Measurements from ENCODE around the gene EHF.

EHF gene

GRCh38 chr11:34614344-34615104 lies 6.4 kb upstream of the EHF start:
- Histone ChIP-seq H3K36me3 (ENCODE audit: insufficient read depth, low read length) (no peaks in the 10 kb centered on the region), H3K27ac (no peak overlapping the region), H3K4me3 (no peak overlapping the region), H3K9me3 (ENCODE audit: low read depth, low read length) (no peaks in the 10 kb centered on the region), H3K9ac (ENCODE audit: insufficient read length) (no peak overlapping the region)
- DNase-seq (ENCODE audit: low read depth, low spot score), result no peak
- no peak for TF ChIP-seq POLR2AphosphoS5 (IDR thresholded peaks at IDR 0.05; ENCODE audit: borderline replicate concordance, low read depth, low read length)
- no peak for TF ChIP-seq FOXP2 (optimal IDR thresholded peaks at IDR 0.05; ENCODE audit: control extremely low read depth, extremely low read length, insufficient read depth)
- no peak for TF ChIP-seq EZH2 (IDR thresholded peaks at IDR 0.05)

- TF ChIP-seq POLR2AphosphoS5 (IDR thresholded peaks at IDR 0.05; ENCODE audit: borderline replicate concordance, low read depth, low read length) (no peak), FOXP2 (optimal IDR thresholded peaks at IDR 0.05; ENCODE audit: control extremely low read depth, extremely low read length, insufficient read depth) (no peak), EZH2 (IDR thresholded peaks at IDR 0.05) (no peak)
- Histone ChIP-seq H3K27ac (no peak overlapping the region), H3K9me3 (ENCODE audit: low read depth, low read length) (no peaks in the 10 kb centered on the region), H3K4me3 (no peak overlapping the region), H3K36me3 (ENCODE audit: insufficient read depth, low read length) (no peaks in the 10 kb centered on the region), H3K9ac (ENCODE audit: insufficient read length) (no peak overlapping the region)
- DNase-seq (ENCODE audit: low read depth, low spot score), result no peak
These were observed 4.8 kb upstream of the EHF start for GRCh38 chr11:34616086-34616485.

GRCh38 chr11:34616830-34617504 lies 3.9 kb upstream of the EHF start:
- TF ChIP-seq POLR2AphosphoS5 (IDR thresholded peaks at IDR 0.05; ENCODE audit: borderline replicate concordance, low read depth, low read length) (no peak), FOXP2 (optimal IDR thresholded peaks at IDR 0.05; ENCODE audit: control extremely low read depth, extremely low read length, insufficient read depth) (no peak), EZH2 (IDR thresholded peaks at IDR 0.05) (no peak)
- no peak overlapping the region for H3K4me3 ChIP-seq
- no peaks in the 10 kb centered on the region for H3K36me3 ChIP-seq (ENCODE audit: insufficient read depth, low read length)
- no peak overlapping the region for H3K27ac ChIP-seq
- no peak overlapping the region for H3K9ac ChIP-seq (ENCODE audit: insufficient read length)
- H3K9me3 ChIP-seq (ENCODE audit: low read depth, low read length), result no peaks in the 10 kb centered on the region
- DNase-seq (ENCODE audit: low read depth, low spot score), result no peak

GRCh38 chr11:34618406-34618805 lies 2.5 kb upstream of the EHF start:
- H3K27ac ChIP-seq, result no peak overlapping the region
- H3K9ac ChIP-seq (ENCODE audit: insufficient read length), result no peak overlapping the region
- no peaks in the 10 kb centered on the region for H3K36me3 ChIP-seq (ENCODE audit: insufficient read depth, low read length)
- no peak overlapping the region for H3K4me3 ChIP-seq
- no peak for DNase-seq (ENCODE audit: low read depth, low spot score)
- H3K9me3 ChIP-seq (ENCODE audit: low read depth, low read length), result no peaks in the 10 kb centered on the region
- TF ChIP-seq EZH2 (IDR thresholded peaks at IDR 0.05), result no peak
- no peak for TF ChIP-seq FOXP2 (optimal IDR thresholded peaks at IDR 0.05; ENCODE audit: control extremely low read depth, extremely low read length, insufficient read depth)

GRCh38 chr11:34619062-34619516 lies 1.8 kb upstream of the EHF start:
- Histone ChIP-seq H3K36me3 (ENCODE audit: insufficient read depth, low read length) (no peaks in the 10 kb centered on the region), H3K9me3 (ENCODE audit: low read depth, low read length) (no peaks in the 10 kb centered on the region), H3K4me3 (no peak overlapping the region), H3K9ac (ENCODE audit: insufficient read length) (no peak overlapping the region), H3K27ac (no peak overlapping the region)
- TF ChIP-seq POLR2AphosphoS5 (IDR thresholded peaks at IDR 0.05; ENCODE audit: borderline replicate concordance, low read depth, low read length), result no peak
- DNase-seq (ENCODE audit: low read depth, low spot score), result no peak

- DNase-seq (ENCODE audit: low read depth, low spot score), result no peak
- Histone ChIP-seq H3K9me3 (ENCODE audit: low read depth, low read length) (no peaks in the 10 kb centered on the region), H3K27ac (no peak overlapping the region), H3K9ac (ENCODE audit: insufficient read length) (no peak overlapping the region), H3K4me3 (no peak overlapping the region), H3K36me3 (ENCODE audit: insufficient read depth, low read length) (no peaks in the 10 kb centered on the region)
- TF ChIP-seq EZH2 (IDR thresholded peaks at IDR 0.05) (no peak), POLR2AphosphoS5 (IDR thresholded peaks at IDR 0.05; ENCODE audit: borderline replicate concordance, low read depth, low read length) (no peak)
These were observed 691 bp upstream of the EHF start for GRCh38 chr11:34620202-34620601.

GRCh38 chr11:34621876-34622275 lies 983 bp downstream of the EHF start:
- no peak overlapping the region for H3K9ac ChIP-seq (ENCODE audit: insufficient read length)
- H3K9me3 ChIP-seq (ENCODE audit: low read depth, low read length), result no peaks in the 10 kb centered on the region
- TF ChIP-seq POLR2AphosphoS5 (IDR thresholded peaks at IDR 0.05; ENCODE audit: borderline replicate concordance, low read depth, low read length) (no peak), EZH2 (IDR thresholded peaks at IDR 0.05) (no peak), FOXP2 (optimal IDR thresholded peaks at IDR 0.05; ENCODE audit: control extremely low read depth, extremely low read length, insufficient read depth) (no peak)
- no peak for DNase-seq (ENCODE audit: low read depth, low spot score)
- H3K36me3 ChIP-seq (ENCODE audit: insufficient read depth, low read length), result no peaks in the 10 kb centered on the region
- no peak overlapping the region for H3K4me3 ChIP-seq
- no peak overlapping the region for H3K27ac ChIP-seq

- no peak overlapping the region for H3K9ac ChIP-seq (ENCODE audit: insufficient read length)
- no peak overlapping the region for H3K27ac ChIP-seq
- DNase-seq (ENCODE audit: low read depth, low spot score), result no peak
- H3K9me3 ChIP-seq (ENCODE audit: low read depth, low read length), result no peaks in the 10 kb centered on the region
- no peak for TF ChIP-seq POLR2AphosphoS5 (IDR thresholded peaks at IDR 0.05; ENCODE audit: borderline replicate concordance, low read depth, low read length)
- TF ChIP-seq FOXP2 (optimal IDR thresholded peaks at IDR 0.05; ENCODE audit: control extremely low read depth, extremely low read length, insufficient read depth), result no peak
- no peak for TF ChIP-seq EZH2 (IDR thresholded peaks at IDR 0.05)
- H3K4me3 ChIP-seq, result no peak overlapping the region
- no peaks in the 10 kb centered on the region for H3K36me3 ChIP-seq (ENCODE audit: insufficient read depth, low read length)
These were observed 2.6 kb downstream of the EHF start for GRCh38 chr11:34623463-34623862.

- TF ChIP-seq EZH2 (IDR thresholded peaks at IDR 0.05) (no peak), POLR2AphosphoS5 (IDR thresholded peaks at IDR 0.05; ENCODE audit: borderline replicate concordance, low read depth, low read length) (no peak), FOXP2 (optimal IDR thresholded peaks at IDR 0.05; ENCODE audit: control extremely low read depth, extremely low read length, insufficient read depth) (no peak)
- H3K27ac ChIP-seq, result no peak overlapping the region
- H3K36me3 ChIP-seq (ENCODE audit: insufficient read depth, low read length), result no peaks in the 10 kb centered on the region
- DNase-seq (ENCODE audit: low read depth, low spot score), result no peak
- no peak overlapping the region for H3K9ac ChIP-seq (ENCODE audit: insufficient read length)
- H3K9me3 ChIP-seq (ENCODE audit: low read depth, low read length), result no peaks in the 10 kb centered on the region
- no peak overlapping the region for H3K4me3 ChIP-seq
These were observed 3.2 kb downstream of the EHF start for GRCh38 chr11:34624069-34624468.

Measured in SK-N-MC (cell line).